Measurements from ENCODE around the gene DNASE1L3. TPM values are rescaled to one million over a fixed set of nuclear protein-coding genes. Genes with fewer than 3 reads are reported as not detected.

The DNASE1L3 gene
- total and polyA plus RNA-seq, 2 of the 13 experiments (the other 11 are each of a cell fraction or from before 2014, with no cell fraction given), result 0.86 to 1.7 TPM

GRCh38 chr3:58177747-58178527 is 32.8 kb downstream of the DNASE1L3 start (continued):
- peak; percentile 62 to 79 for TF ChIP-seq HMGXB4 (CRISPR knock-in tag; IDR thresholded peaks at IDR 0.05; ENCODE audit: borderline replicate concordance in 1 of 2, low read depth in 1 of 2)
- no peak for TF ChIP-seq ARID3A (IDR thresholded peaks at IDR 0.05; ENCODE audit: low read depth, low read length)
- TF ChIP-seq NR2F6 (IDR thresholded peaks at IDR 0.05), result no peak
- TF ChIP-seq NR2F6 (CRISPR knock-in tag; IDR thresholded peaks at IDR 0.05), result peak; percentile 49; the same call in 1 of the 2 replicates
- peak; percentile 55; the same call in 1 of the 2 replicates for TF ChIP-seq HNF1B (CRISPR knock-in tag; IDR thresholded peaks at IDR 0.05)
- TF ChIP-seq STAT5B (CRISPR knock-in tag; IDR thresholded peaks at IDR 0.05), result no peak
- TF ChIP-seq DRAP1 (CRISPR knock-in tag; IDR thresholded peaks at IDR 0.05), result peak; percentile 58
- TF ChIP-seq MXD3 (CRISPR knock-in tag; IDR thresholded peaks at IDR 0.05), result no peak
- TF ChIP-seq KDM2A (CRISPR knock-in tag; IDR thresholded peaks at IDR 0.05; ENCODE audit: borderline replicate concordance, low read depth), result peak; percentile 91; the same call in 1 of the 2 replicates
- no peak for TF ChIP-seq SRSF4 (IDR thresholded peaks at IDR 0.05; ENCODE audit: low read depth, low read length, poor library complexity, severe bottlenecking)
- TF ChIP-seq ZKSCAN1 (IDR thresholded peaks at IDR 0.05; ENCODE audit: low read length), result peak; percentile 94
- TF ChIP-seq FOXA1 (IDR thresholded peaks at IDR 0.05), result no peak
- 0 out of 2 replicates have a peak, but pooled peaks have one; percentile 19 for TF ChIP-seq FOXA1 (CRISPR knock-in tag; IDR thresholded peaks at IDR 0.05)
- 0 out of 2 replicates have a peak, but pooled peaks have one; percentile 40 for TF ChIP-seq ZNF83 (CRISPR knock-in tag; IDR thresholded peaks at IDR 0.05; ENCODE audit: borderline replicate concordance)
- TF ChIP-seq AGO1 (IDR thresholded peaks at IDR 0.05; ENCODE audit: low read depth, low read length, poor library complexity, severe bottlenecking), result peak; percentile 37
- peak; percentile 85 for TF ChIP-seq ZNF687 (CRISPR knock-in tag; IDR thresholded peaks at IDR 0.05)
- no peak for TF ChIP-seq CREBL2 (CRISPR knock-in tag; IDR thresholded peaks at IDR 0.05; ENCODE audit: borderline replicate concordance)
- TF ChIP-seq RBFOX2 (IDR thresholded peaks at IDR 0.05; ENCODE audit: low read depth, low read length), result peak; percentile 63
